ENCODE results near the gene TEKT3. TPM values are rescaled to one million over a fixed set of nuclear protein-coding genes. Genes with fewer than 3 reads are reported as not detected.
A peak's percentile ranks its signal among the peaks of the same experiment; 100 is the strongest.

Gene TEKT3
- total RNA-seq, 1 experiment from 2014 or later, result 0.64 TPM

DNA sequence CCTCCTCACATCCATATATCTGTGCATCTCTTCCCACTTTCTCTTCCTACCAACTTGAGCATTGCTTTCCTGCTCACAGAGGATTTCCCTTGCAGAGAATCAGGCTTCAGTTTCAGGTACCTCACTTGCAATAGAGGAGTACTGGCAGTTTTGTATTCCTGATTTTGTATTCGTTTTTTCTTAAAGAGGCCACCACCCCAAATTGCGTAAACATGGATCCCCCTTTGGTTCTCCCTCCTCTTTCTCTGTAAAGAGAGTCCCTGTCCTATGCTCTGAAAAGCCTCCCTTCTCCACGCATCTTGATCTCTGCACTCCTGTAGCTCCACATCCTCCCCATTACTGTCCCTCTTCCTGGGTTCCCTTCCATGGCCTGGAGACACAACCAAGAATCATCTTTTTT, 32.2 kb downstream of the TEKT3 start:
- no peak for DNase-seq (ENCODE audit: low read depth)
- in situ Hi-C loops (cut with HindIII; ENCODE audit: low pct_unique_long_range_greater_than_20kb, low sequenced_read_pairs), result no loop called here

DNA sequence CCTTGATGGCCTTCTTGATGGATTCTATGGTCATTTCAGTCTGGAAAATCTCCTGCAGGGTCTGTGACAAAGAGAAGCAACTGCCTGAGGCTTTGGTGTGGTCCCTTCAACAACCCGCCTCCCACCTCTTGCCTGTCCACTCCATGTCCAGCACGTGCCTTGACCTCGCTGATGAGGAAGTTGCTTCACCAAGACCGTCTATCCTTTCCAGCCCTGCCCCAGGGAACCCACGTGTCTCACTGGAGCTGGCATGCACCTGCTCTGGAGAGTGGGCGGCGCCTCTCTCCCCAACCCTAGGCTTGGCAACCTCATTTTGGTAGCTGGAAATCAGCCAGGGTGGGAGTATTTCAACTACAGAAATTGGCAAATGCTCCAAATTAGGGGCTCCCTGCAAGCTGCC, 32.6 kb downstream of the TEKT3 start:
- in situ Hi-C loops (cut with HindIII; ENCODE audit: low pct_unique_long_range_greater_than_20kb, low sequenced_read_pairs), result no loop called here
- DNase-seq (ENCODE audit: low read depth), result no peak

DNA sequence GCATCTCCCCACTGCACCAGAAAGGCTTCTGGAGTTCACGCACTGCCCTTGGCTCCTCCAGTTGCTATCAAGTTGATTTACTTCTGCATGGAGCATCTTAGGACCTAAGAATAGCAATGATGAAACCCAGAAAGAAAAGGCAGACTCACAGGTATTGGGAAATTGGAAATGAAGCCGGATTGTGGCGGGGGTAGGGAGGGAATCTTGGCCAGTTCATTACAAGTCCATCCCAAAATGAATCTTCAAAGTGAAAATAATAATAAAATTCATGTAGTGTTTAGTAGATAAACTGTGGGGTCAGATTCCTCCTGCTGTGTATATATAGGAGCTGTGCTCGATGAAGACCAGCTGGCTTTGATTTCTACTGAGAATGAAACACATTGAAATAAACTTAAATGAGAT, 33.7 kb downstream of the TEKT3 start:
- DNase-seq (ENCODE audit: low read depth), result no peak
- in situ Hi-C loops (cut with HindIII; ENCODE audit: low pct_unique_long_range_greater_than_20kb, low sequenced_read_pairs), result no loop called here

DNA sequence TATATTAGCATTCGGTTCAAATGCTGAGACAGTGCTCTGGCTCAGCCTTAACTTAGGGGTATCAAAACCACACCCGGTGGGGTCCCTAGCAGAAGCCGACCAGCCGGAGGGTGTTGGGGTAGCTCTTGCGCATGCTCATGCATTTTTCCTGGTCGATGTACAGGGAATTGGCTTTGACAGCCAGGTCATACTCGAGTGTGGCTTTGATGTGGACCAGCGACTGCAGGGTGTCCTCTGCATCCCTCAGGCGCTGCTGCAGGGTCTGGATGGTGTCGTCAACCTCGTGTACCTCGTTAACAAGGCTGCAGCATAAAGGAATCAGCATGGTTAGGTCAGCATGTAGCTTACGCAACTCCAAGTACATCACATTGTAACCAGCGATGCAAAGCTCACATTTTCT, 37.5 kb downstream of the TEKT3 start:
- no peak for DNase-seq (ENCODE audit: low read depth)
- in situ Hi-C loops (cut with HindIII; ENCODE audit: low pct_unique_long_range_greater_than_20kb, low sequenced_read_pairs), result no loop called here

DNA sequence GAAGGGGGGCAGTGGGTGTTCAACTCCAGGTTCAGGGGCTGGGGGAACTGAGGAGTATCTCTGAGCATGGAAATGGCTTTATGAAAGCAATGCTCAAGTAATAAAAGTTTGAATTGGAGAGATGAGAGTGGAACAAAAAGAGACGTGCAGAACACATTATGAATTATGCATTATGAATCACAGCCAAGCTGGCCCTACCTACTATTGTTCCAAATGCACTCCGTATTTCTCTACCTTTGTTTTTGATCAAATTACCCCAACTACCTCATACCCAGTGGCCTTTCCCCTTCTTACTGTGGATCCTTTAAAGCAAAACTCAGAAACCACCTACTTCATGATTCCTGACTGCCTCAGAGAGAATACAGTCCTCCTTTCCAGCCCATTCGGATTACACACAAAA, 38.1 kb downstream of the TEKT3 start:
- in situ Hi-C loops (cut with HindIII; ENCODE audit: low pct_unique_long_range_greater_than_20kb, low sequenced_read_pairs), result no loop called here
- DNase-seq (ENCODE audit: low read depth), result no peak

DNA sequence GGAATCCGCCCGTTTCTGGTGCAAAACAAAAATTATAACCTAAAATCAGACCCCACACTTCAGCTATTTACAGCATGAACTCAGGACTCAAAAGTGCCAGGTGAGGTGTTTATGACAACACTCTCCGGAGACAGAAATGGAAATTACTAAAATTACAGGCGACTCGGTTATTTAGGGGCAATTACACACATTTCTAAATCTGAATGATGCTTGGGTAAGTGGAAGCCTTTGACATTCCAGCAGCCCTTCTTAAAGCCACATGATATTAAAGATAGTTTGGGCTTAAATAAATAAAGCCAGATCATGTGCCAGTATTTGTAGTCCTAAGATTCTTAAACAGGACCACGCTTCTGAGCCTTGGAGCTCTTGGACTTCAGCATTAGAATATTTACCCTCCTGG, 39.6 kb downstream of the TEKT3 start:
- in situ Hi-C loops (cut with HindIII; ENCODE audit: low pct_unique_long_range_greater_than_20kb, low sequenced_read_pairs), result no loop called here
- no peak for DNase-seq (ENCODE audit: low read depth)

DNA sequence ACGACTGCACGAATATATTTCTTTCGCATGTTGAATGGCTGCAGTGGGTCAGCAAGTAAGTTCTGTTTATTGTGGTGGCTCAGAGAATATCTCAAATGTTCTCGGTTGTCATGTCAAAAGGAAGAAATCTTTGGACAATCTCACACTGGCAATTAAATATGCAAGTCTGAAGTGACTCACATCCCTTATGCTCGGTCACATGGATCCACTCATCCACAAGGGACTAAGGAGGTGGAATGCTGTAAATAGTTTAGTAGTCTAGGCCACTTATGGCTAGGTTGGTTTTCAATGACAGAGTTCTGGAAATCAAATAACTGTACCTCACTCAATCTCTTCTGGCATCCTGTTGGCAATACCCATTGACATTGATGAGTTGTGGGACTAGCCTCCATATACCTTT, 43.2 kb downstream of the TEKT3 start:
- peak; percentile 33 for DNase-seq (ENCODE audit: low read depth)
- in situ Hi-C loops (cut with HindIII; ENCODE audit: low pct_unique_long_range_greater_than_20kb, low sequenced_read_pairs), result no loop called here

DNA sequence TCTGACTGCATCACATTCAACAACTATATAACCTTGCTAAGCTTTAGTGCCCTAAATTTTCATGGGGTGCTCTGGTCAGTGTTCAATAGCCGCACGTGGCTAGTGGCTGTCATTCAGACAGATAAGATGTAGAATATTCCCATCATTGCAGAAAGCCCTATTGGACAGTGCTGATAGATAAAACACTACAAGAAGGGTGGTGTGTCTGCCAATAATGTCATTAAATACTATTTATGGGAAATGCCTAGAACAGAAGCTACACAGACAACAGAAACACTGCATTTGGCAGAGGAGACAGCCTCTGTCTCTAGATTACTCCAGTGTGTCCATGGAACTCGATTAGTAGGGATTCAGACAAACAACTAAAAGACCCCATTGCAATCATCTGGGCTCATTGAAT, 47.8 kb downstream of the TEKT3 start:
- in situ Hi-C loops (cut with HindIII; ENCODE audit: low pct_unique_long_range_greater_than_20kb, low sequenced_read_pairs), result no loop called here
- DNase-seq (ENCODE audit: low read depth), result no peak

DNA sequence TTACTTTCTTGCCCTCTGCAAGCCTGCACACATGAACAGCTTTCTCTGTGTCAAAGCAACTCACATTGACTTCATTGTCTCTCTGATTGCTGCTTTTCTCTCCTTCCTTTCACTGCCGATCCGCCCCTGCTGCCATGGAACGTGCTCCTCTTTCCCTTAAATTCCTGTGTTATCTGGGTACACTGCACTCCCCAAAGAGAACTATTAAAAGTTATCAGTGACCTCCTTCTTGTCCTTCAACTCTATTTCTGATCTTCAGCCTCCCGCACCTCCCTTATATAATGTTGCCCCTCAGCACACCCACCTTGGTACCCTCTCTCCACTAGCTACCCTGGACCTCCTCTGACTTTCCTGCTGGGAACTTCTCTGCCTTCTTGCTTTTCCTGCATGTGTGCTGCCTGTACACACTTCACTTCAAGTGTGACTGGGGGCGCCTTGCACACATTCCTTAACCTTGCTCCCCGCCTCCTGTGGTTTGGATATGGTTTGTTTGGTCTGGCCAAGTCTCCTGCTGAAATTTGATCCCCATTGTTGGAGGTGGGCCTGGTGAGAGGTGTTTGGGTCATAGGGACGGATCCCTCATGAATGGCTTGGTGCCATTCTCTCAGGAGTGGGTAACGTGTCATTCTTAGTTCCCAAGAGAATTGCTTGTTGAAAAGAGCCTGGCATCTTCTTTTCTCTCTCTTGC, 49.6 kb downstream of the TEKT3 start:
- in situ Hi-C loops (cut with HindIII; ENCODE audit: low pct_unique_long_range_greater_than_20kb, low sequenced_read_pairs), result no loop called here
- DNase-seq (ENCODE audit: low read depth), result peak; percentile 44

DNA sequence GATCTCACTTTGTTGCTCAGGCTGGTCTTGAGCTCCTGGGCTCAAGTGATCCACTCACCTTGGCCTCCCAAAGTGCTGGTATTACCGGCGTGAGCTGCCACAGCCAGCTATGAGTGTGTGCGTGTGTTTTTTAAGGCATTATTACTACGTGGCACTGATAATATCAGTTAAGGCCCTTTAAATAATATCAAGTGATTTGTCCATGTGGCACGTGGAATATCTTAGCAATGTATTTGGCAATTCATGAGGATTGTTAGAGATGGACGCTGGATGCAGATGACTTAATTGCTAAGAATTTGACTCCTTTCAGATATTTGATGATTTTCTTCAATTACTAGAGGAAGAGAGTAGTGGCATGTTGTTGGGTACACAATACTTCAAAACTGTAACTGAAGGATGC, 50.8 kb downstream of the TEKT3 start:
- no peak for DNase-seq (ENCODE audit: low read depth)
- in situ Hi-C loops (cut with HindIII; ENCODE audit: low pct_unique_long_range_greater_than_20kb, low sequenced_read_pairs), result no loop called here

DNA sequence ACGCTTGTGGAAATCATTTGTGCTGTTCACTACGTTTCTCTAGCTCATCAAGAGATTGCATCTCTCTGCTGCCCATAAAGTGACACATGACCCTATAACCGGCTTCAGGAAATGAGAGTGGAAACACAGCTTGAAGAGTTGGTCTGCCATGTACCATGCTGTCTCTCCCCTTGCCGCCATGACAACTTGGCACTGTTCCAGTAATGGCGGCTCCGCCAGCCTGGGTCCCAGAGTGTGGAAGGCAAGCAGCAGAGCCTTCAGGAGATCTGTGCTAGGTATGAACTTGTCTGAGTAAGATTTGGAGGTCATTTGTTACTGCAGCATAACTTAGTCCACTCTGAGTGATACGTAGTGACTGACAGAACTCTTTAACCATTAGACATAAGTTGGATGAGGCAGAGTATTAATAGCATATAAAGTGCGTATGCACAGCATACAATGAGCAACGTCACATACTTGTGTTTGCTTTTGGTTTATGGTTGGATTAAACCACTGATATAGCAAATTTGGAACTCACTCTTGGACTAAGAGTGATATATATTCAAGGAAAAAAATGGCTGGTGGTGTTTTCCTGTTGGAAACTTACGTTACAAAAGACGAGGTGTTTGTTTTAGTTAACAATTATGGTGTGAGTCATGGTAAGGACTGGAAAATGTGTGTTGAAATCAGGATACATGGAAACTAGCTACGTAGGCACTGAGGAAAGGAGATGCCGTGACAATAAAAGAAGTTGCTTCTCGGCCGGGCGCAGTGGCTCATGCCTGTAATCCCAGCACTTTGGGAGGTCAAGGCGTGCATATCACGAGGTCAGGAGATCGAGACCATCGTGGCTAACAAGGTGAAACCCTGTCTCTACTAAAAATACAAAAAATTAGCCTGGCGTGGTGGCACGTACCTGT, 51.9 kb downstream of the TEKT3 start:
- in situ Hi-C loops (cut with HindIII; ENCODE audit: low pct_unique_long_range_greater_than_20kb, low sequenced_read_pairs), result no loop called here
- DNase-seq (ENCODE audit: low read depth), result peak; percentile 80

DNA sequence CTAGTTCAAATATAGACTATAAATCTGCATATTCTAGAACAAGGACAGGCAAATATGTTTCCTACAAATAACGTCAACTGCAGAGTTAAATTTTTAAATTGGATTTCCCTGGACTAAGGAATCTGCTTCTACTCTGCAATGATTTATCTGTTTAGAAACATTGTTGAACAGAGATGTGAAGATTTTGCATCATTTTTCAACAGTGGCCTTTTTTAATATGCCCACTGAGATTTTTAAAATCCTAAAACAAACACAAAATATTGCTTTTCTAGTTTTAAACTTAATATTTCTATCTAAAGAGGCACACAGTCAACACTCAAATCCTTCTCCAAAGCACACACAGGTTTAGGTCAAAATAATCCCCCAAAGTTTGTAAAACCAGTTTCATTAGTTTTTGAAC, 52.5 kb downstream of the TEKT3 start:
- no peak for DNase-seq (ENCODE audit: low read depth)
- in situ Hi-C loops (cut with HindIII; ENCODE audit: low pct_unique_long_range_greater_than_20kb, low sequenced_read_pairs), result no loop called here

DNA sequence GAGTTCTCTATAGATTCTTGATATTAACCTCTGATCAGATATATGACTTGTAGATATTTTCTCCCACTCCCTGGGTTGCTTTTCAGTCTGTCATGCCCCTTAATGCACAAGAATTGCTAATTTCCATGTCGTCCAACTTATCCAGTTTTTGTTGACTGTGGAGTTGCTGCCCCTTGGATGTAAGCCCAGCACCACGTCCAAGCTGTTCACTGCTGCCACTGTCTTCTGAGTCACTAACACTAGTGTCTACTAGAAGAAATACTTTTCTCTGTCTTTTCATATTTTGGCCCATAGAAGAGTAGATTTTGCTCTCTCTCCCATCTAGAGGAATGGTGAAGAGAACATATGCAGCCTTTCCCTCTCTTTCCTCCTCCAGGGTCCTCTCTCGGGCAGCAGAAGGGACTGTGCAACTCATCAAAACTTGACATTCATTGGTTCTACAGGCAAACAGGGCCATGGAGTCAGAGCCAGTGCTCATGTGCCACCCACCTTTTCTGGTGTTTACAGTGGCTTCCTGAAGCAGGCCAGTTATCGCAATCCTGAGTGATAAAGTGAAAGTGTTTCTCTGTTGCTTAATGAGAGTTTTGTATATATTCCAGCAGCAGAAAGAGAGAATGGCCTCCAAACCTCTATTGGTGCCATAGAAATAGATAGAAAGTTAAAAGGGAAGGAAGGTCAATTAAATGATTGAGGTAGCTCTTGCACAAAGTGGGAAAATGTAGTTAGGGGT, 53.7 kb downstream of the TEKT3 start:
- no peak for DNase-seq (ENCODE audit: low read depth)
- in situ Hi-C loops (cut with HindIII; ENCODE audit: low pct_unique_long_range_greater_than_20kb, low sequenced_read_pairs), result no loop called here

DNA sequence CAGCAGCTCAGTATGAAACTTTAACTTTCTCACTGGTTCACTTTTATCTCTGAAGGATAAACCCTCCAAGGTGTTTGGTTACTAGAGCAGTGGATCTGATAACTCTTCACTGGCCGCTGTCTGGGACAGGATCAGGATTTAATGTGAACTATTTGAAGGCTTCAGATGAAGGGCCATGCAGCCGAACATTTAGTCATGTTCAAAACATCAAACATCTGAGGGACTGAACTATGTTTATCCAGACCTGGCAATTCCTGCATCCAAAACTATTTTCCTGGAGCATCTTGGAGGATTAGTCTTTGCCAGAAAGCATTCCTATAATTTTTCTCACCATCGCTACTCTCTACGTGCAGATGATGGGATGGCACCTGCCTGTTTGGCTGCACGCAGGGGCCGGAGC, 55.9 kb downstream of the TEKT3 start:
- in situ Hi-C loops (cut with HindIII; ENCODE audit: low pct_unique_long_range_greater_than_20kb, low sequenced_read_pairs), result no loop called here

DNA sequence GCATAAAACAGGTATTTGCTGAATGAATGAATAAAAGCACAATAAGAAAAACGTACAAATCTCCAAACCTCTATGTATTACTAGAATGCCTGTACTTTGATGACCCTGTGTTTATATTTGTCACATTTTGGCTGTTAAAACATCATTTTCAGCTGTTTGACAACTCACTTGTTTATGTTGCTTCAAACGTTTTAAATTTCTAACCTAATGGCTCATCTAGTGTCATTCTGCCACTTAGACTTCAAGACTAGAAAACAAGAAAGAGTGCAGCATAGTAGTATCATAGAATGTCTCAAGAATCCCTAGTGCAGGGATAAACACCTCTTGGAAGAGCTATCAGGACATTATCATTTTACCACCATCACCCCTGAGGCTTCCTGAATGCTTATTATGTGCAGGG, 56.9 kb downstream of the TEKT3 start:
- no peak for DNase-seq (ENCODE audit: low read depth)
- in situ Hi-C loops (cut with HindIII; ENCODE audit: low pct_unique_long_range_greater_than_20kb, low sequenced_read_pairs), result no loop called here

More for the DNA sequence above, 55.9 kb downstream of the TEKT3 start:
- no peak for DNase-seq (ENCODE audit: low read depth)

DNA sequence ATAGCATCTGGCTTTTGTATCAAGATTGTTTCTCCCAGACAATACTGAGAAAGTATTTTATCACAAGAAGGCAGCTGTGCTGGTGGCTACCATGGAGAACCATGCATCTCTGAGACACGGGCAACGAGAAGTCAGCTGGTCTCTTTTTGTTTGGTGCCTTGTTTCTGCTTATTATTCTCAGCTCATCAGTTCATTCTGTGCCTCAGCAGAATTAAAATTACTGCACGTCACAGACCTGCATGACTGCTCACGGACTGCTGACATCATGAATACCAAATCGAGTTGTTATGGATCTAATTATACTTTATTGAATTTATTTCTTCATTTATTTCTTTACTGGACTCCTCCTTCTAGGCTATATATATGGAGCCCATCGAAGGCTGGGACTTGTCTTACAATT, 57.3 kb downstream of the TEKT3 start:
- no peak for DNase-seq (ENCODE audit: low read depth)
- in situ Hi-C loops (cut with HindIII; ENCODE audit: low pct_unique_long_range_greater_than_20kb, low sequenced_read_pairs), result no loop called here

DNA sequence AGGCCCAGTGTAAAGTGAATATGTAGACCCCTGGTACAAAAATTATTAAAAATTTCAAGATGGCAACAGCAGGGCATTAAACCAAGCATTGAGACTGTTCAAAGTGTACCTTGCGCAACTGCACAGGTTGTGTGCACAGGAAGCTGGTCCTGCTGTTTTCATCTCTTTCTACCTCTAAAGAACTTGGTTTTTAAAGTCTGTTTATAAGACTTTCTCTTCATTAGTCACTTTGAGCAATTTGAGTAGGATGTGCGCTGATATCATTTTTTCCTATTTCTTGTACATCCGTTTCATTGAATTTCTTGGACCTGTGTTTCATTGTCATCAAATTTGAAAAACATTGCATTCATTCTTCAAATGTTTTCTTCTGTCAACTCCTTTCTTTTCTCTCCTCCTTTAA, 59.5 kb downstream of the TEKT3 start:
- no peak for DNase-seq (ENCODE audit: low read depth)
- in situ Hi-C loops (cut with HindIII; ENCODE audit: low pct_unique_long_range_greater_than_20kb, low sequenced_read_pairs), result no loop called here

DNA sequence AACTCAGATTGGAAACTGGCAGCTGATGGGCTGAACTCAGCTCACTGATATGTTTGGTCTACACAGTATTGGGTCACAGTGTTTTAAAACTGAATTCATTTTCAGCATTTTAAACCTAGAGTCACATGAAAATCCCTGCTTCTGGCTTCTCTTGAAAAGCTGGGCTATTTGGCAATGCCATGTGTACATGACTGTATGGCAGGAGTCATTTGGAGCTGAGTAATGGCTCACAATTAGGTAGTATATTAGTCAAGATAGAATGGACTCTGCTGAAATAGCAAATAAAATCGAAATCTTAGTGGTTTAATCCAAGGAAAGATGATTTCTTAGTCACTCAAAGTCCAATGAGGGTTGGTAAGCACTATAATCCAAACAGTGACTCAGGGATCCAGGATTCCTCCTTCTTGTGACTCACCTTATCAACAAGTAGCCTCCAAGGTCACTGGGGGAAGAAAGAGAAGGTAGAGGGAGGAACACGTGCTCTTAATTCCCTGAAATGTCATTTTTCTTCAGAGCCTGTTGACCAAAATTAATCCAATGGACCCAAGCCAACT, 62.4 kb downstream of the TEKT3 start:
- in situ Hi-C loops (cut with HindIII; ENCODE audit: low pct_unique_long_range_greater_than_20kb, low sequenced_read_pairs), result no loop called here
- DNase-seq (ENCODE audit: low read depth), result peak; percentile 78

DNA sequence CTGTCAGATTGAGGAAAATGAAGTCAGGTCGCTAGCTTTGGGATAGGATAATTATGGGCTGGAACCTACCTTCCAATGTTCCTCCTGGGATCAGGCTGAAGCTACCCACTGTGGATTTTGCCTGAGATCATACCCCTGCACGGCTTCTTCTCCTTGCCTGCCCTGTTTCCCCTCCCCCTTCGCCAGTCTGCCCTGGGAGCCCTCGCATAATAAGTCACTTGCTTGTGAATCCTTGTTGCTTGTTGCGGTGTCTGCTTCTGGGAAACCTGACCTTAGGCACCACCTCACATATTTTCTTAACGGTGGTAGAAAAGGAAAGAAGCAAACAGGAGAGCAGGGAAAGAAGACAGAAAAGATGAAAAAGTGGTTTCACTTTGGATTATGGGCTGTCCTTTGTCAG, 63.0 kb downstream of the TEKT3 start:
- DNase-seq (ENCODE audit: low read depth), result peak; percentile 24
- in situ Hi-C loops (cut with HindIII; ENCODE audit: low pct_unique_long_range_greater_than_20kb, low sequenced_read_pairs), result no loop called here
